NT2/D1 (cell line): ENCODE results near the gene ADORA1.

Source experiments
- SUZ12 ChIP-seq: IDR thresholded peaks from 2 replicates; pipeline ENCODE4 v1.6.1; 2011; ENCODE audit not compliant: insufficient read length, insufficient read depth; ENCODE audit errors: extremely low read depth
- ZNF274 ChIP-seq: IDR thresholded peaks from 2 replicates; pipeline ENCODE4 v1.6.1; 2011; ENCODE audit warnings: mild to moderate bottlenecking, low read depth, low read length

GRCh38 chr1:203200916-203201315, 73.4 kb downstream of the ADORA1 start:
- TF ChIP-seq SUZ12 (no peak), ZNF274 (no peak)
